GM03348 (cell line): Measurements from ENCODE around the gene MTHFSD.
A peak's percentile ranks its signal among the peaks of the same experiment; 100 is the strongest.

Experiments used
- DNase-seq: peaks from one replicate; pipeline ENCODE4 v3.0.0; 2012; ENCODE audit warnings: low spot score

MTHFSD gene

DNA sequence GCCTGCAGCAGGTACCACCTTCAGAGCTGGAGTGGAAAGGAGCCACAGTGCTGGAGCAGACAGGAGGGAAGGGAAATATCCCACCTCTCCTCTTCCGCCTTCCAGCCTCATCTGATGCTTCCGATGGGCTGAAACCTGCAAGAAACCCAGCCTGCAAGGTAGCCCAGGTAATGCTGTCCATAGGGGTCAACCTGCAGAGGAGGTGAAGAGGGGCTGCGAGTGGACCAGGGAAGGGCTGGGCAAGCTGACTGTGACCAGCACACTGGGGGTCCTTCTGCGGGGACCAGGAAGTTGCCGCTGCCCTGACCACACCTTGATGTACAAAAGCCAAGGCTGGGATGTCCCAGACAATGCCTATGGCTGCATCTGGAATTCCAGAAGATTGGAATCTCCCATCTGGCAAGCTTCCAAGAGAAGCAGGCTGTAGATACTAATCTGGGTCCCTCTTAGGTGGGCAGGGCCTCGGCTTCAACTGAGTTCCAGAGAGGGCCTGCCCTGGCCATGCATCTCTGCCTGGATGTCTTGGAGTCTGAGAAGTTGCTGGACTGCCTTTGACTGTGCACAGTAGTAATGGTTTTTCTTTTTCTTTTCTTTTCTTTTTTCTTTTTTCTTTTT, 29.1 kb upstream of the MTHFSD start:
- DNase-seq: no peak

DNA sequence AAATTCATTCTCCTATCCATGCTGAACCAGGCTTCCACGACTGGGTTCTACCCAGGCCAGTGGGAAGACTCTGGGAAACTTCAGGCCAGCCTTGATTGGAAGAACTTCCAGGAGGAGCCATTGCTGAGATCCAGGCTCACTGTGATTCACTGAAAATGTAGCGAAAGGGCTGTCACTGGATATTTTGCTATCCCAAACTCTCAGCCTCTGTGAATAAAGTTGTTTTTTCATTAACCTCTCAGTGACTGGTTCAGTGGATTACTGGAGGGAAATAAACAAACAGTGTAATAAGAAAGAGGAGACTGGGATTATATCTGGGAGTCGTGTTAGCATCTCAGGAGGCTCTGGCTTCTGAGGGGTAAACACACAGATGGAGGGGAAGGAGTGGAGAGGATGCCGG, 26.4 kb upstream of the MTHFSD start:
- DNase-seq: no peak

DNA sequence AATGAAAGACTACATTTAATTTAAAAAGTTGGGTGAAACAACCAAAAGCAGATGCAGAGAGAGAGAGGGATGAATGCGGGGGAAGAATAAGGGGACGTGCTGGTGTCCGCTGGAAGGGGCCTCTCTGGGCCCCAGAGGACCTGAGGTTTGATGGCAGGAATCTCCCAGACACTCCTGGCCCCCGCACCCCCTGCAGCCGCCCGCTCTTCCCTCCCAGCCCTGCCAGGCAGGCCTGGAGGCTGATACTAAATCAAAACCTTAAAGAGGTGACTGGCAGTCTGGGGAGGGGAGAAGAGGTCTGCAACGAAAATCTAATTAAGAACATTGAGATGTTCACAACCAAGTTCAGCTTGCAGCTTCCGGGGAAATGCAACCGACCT, 25.7 kb upstream of the MTHFSD start:
- DNase-seq: no peak

DNA sequence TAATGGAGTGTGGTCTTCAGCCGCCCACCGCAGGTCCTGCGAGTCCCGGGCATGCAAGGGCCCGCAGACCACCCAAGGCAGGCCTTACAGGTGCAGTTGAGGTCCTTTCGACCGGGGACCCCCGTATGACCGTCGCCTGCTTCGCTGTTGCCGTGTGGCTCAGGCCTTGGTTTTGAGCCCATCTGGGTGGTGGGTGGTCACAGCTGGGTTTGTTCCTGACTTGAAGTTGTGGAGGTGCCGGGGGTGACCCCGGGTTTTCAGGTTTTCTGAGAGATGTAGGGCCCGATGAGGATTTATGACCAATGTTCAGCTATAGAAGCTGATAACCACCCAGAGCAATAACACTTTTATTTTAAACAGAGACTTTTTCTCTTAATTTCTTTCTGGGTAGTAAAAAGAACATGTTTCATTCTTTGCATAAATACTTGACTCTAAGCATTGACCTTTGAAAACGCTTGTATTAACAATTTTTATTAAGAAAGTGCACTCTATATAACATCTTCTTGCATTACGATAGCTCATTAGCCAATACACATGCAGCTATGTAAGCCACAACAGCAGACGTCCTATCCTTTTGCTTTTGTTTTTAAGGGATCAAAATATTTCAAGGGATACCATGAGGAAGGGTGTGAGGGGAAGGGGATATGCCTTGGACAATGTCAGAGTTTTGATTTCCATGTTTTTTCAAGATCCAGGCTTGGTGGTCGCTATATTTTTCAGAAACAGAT, 25.2 kb upstream of the MTHFSD start:
- DNase-seq: no peak

DNA sequence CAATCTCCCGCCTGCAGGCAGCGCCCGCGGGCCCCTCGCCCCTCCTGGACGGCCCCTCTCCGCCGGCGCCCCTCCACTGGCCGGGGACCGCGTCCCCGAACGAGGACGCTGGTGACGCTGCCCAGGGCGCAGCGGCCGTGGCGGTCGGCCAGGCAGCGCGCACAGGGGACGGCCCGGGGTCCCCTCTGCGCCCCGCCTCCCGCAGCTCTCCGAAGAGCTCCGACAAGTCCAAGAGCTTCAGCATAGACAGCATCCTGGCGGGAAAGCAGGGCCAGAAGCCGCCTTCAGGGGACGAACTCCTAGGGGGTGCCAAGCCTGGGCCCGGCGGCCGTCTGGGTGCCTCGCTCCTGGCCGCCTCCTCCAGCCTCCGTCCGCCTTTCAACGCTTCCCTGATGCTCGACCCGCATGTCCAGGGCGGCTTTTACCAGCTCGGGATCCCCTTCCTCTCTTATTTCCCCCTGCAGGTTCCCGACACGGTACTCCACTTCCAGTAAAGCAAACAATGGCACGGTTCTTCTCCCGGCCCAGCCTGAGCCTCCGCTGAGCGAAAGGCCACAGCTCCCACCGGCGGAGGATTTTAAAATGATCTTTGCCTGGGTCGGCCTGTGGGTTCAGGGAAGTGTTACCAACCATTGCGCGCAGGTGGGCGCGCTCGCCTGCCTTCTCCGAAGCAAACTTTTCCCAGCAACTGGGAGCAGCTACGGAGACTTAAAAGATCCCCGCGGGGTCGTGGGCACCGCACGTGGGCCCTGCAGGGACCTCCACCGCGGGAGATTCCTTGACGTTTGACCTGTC, 24.4 kb upstream of the MTHFSD start:
- peak; percentile 51 for DNase-seq

DNA sequence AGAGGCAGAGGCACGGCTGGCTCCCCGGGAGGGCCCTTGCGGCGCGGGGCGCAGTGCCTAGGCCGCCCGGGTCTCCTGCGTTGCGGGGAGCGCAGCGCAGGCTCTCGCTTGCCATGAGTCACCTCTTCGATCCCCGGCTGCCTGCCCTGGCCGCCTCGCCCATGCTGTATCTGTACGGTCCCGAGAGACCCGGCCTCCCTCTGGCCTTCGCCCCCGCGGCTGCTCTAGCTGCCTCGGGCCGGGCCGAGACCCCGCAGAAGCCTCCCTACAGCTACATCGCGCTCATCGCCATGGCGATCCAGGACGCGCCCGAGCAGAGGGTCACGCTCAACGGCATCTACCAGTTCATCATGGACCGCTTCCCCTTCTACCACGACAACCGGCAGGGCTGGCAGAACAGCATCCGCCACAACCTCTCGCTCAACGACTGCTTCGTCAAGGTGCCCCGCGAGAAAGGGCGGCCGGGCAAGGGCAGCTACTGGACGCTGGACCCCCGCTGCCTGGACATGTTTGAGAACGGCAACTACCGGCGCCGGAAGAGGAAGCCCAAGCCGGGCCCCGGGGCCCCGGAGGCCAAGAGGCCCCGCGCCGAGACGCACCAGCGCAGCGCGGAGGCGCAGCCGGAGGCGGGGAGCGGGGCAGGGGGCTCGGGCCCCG, 23.7 kb upstream of the MTHFSD start:
- DNase-seq: peak; percentile 78

DNA sequence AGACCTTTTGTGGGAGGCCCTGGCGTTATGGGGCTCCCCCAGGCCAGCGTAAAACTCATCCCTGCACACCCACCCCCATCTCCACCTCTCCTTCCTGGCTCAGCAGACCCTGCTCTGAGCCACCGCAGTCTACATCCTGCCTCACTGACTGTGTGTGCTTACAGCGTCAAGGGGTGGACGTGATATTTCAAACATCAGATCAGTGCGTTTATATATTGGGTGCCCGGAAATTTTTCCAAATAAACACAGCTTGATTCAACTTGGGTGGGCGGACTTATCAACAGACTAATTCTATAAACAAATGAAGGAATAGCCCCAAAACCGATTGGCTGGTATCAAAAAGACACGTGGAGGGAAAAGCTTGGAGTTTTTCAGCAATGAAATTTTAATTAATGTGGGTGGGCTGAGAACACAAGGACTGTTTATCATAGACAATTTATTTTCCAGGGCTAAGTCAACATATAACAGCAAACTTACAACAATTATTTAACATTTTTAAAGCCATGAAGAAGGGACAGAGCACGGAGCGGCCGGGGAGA, 23.1 kb upstream of the MTHFSD start, which contains the start of gene FOXL1:
Gene FOXL1 (plus strand): TSS at position 489 of the 539 bp plus-strand sequence. CDS start 175 bp downstream, outside the sequence.
- DNase-seq: no peak

DNA sequence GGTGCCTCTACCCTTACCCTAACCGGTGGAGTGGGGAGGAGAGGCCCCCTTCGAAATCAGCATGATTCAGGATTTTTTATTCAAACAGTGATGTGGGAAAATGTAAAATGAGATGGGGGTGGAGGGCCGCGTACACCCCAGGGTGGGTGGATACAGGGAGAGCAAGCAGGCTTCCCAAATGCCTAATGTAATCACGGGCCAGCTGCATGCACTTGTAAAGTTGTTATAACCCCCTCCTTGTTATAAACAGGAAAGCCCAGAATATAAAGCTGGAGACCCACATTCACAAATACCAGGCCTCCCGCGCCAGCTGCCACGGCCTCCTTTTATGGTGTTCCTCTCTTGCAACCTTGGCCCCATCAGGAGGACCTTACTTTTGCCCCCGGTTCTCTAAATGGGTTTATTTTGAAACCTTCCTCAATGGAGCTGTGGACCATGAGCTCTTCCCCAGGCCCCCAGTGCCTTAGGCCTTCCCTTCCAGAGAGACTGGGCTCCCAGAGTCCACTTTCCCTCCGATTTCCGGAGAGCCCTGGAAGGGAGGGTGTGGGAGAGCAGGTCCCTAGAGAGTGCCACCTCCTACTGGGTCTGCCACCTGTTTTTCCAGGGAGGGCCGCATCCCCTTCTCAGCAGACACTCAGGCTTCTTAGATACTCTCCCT, 22.4 kb upstream of the MTHFSD start:
- no peak for DNase-seq

DNA sequence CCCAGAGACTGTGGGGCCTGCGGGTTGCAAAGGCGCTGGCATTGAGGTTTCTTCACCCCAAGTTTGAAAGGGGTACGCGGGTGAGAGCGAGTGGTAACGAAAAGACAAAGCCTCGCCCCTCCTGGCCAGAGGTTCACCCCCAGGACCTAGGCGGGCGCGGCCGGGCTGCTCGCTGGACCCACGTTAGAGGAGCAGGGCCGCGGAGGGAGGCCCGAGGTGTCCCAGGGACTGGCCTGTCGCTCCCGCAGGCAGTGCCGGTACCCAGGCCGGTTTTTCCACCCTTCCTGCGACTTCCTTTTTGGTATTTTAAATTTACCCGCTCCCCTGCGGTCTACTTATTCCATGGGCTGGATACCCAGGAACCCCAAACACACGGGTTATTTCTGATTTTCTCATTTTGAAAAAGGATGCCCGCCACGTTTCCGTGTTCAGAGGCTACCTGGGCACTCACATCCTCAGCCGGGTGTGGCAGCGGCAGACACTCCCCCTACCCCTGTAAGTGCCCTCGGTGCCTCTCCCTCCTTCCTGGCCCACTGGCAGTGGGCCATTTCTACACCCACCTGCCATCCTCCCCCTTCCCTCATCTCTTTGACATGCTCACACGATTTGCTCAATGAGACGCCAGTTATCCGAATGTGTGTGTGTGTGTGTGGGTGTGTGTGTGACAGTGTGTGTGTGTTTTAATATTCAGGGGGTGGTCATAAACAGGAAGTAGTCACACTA, 21.7 kb upstream of the MTHFSD start:
- no peak for DNase-seq

DNA sequence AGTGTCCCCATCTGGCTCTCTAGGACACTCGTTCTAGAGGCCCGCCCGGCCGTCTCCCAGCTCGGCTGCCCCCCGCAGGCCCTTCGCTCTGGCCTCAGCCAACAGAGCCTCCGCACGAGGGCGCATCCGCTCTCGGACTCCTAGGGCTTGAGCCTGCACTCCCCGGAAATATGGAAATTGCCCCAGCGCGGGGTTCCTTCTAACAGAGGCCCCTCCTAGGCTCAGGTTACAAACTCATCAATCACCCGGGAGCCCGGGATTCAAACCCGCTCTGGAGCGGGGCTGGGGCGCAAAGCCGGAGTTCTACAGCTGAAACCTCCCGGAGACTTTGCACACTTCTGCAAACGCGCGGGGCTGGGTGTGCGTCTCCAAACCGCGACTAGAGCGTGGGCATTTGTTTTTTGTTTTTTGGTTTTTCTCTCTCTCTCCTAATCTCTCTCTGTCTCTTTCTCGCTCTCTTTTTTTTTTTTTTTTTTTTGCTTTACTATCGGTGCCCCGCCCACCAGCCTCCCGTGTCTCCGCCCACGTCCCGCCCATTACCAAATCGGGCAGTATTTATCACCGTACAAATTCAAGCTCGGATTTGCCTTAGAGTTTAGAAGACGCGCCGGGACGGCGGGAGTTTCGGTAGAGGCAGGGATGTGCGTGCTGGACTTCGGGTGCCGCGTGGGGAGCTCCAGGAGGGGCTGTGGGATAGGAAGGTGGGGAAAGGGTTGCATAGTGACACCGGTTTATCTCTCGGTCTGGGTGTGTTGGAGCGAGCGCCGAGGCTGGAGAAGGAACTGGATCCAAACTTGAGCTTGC, 20.9 kb upstream of the MTHFSD start:
- DNase-seq: peak; percentile 92

DNA sequence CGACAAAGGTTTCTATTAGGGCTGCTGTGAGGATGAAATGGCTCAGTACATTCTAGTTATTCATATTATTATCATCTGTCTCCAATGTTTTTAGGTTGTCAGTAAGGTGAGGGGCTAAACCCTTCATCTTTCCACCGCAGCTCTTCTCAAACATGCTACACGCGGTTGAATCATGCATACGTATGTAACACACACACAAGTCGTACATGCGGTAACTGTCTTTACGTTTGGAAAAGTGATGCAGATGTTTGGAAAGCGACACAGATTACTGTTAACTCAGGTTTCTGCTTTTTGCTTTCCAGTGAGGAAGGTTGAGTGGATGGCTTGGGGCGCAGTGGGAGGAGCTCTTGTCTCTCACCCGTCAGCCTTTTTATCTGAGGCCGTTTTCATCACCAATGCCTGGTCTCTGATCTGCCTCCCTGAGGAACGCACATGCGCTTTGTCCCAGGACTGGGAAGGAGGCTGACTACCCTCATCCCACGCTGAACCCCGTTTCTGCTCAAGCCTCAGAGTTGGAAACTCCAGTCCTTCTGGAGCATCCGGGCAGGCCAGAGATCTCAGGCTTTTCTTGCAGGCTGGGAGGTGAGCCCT, 20.2 kb upstream of the MTHFSD start:
- DNase-seq: no peak

DNA sequence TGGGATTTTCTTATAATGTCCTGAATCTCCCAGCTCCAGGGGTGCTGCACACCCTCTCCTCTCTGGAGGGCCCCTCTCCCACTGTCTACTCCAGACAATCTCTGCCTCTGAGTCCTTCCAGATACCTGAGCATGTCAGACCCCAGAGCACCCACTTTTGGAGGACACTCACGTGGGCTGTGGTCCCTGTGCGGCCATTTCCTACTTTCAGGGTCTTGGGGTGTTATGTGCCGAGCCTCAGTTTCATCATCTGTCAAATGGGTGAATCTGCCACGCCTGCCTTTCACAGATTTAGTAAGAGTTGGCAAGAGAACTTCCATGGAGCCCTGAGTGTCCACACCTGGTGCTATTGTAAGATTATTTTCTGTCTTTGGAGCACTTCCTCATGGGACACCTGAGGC, 19.6 kb upstream of the MTHFSD start:
- DNase-seq: no peak

DNA sequence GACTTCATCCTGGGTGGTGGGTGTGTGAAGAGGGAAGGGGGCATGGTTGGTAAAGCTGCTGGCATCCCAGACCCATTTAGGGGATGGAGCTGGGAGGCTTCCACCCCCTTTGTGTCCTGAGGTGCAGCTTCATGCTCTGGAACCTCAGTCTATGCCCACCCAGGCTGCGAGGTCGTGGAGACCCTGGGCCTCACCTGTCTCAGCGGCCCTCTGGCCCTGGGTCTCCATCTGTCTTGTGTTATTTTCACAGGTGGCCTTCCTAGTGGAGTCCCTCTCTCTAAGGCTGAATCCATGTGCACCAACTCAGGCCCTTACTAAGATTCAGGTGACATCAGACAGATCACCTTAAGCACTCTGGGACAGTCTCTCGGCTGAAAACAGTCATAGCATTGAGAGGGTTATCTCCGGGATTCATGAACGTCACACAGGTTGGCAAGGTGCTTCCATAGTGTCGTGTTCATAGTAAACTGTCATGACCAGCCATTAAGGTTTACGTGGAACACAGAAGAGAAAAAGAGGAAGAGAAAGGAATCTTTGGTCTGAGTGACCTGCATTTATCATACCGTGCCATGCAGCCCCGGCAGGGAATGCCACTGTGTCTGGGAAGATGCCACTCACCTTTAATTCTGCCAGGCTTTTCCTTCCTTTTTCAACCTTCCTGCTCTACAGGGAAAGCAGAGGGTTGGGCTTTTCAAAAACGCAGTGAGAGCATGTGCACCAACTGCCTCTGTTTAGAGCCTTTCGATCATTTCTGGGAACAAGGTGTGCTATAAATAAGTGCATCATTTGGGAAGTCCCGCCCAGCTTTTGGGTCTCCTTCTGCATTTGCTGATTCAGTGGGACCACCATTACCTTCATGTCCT, 18.8 kb upstream of the MTHFSD start:
- no peak for DNase-seq

DNA sequence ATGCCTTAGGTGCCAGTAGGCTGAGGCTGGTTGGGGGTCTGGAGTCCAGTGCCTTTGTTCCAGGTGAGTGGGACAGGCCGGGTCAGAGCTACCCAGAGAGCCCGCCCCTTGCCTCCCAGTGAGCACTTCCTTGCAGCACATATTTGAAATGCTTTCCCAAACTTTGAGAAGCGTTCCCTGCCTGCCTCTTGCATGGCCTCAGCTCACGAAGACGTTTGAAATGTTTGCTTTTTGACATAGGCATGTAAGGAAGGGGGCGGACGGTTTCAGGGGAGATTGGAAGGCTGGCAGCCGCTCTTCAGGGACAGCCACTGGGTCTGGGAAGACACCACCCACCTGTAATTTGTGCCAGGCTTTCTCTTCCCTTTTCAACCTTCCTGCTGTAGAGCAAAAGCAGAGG, 18.2 kb upstream of the MTHFSD start:
- no peak for DNase-seq

DNA sequence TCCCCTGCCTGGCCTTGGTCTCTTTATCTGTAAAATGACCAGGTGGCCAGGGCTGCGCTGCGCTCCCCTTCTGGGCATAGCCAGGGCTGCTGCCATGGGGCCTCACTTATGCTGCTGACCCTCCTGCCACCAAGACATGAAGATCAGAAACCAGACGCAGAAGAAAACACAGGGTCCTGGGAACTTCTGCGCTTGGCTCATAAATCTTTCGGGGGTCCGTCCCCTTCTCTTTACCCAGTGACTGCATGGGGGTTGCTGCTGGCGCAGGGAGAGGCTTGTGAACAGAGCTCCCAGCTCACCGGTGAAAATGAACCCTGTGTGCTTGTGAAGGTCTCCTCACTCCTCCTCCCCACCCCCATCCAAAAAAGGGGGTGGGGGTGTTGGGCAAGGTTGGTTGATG, 17.6 kb upstream of the MTHFSD start:
- no peak for DNase-seq

DNA sequence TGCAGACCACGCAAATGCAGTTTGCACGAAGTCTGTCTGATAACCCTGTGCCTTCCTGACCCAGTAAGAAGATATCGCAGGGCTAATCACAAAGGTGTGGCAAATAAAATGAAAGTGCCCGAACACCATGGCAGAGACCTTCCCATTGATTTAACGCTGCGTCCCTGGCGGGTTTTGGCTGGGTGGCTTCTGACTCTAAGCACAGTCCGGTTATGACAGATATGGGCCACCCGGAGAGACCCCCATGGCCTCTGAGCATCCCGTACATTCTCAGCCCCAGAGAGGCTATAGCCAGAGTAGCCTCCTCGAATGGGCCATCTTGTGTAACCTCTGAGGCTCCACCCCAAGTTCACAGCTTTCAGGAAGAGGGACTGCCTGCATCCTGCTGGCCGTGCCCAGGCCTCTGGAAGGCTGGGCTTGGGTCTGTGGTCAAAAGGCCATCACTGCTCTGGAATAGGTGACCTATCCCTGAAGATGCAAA, 17.0 kb upstream of the MTHFSD start:
- no peak for DNase-seq

DNA sequence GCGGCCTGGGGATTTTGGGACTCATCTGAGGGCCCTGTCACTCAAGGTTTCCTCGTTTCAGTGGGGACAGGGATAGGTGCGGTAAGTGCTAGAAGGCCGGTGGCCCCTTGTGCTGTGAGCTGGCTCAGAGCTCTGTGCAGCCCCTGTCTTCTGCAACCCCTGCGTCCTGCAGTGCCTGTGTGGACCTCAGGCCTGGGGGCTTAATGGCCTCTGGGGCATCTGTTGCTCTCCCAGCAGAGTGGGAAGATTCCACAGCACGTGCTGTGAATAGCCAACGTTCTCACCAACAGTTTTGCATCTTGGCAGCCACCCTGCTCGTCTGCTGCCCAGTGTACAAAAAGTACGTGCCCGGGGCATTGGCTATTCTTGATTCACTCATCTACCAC, 16.5 kb upstream of the MTHFSD start:
- DNase-seq: no peak
